Endodermal cell (in vitro differentiated cells): Measurements from ENCODE around the gene CORIN. TPM values are rescaled to one million over a fixed set of nuclear protein-coding genes. Genes with fewer than 3 reads are reported as not detected.

Experiments
- DNase-seq: peaks from one replicate; pipeline ENCODE4 v3.0.0-alpha.2; 2017
- H3K27ac ChIP-seq: 2 replicates; pipeline ENCODE4 v1.5.1; 2013; ENCODE audit warnings: mild to moderate bottlenecking, low read depth, low read length, moderate library complexity
- H3K27me3 ChIP-seq: 2 replicates; pipeline ENCODE4 v1.6.1; 2013; ENCODE audit warnings: mild to moderate bottlenecking, low read length, moderate library complexity; ENCODE audit not compliant: insufficient read depth, control insufficient read depth, poor library complexity, severe bottlenecking
- H3K36me3 ChIP-seq: 2 replicates; pipeline ENCODE4 v1.7.0; 2013; ENCODE audit warnings: mild to moderate bottlenecking, low read length, moderate library complexity; ENCODE audit not compliant: control insufficient read depth, insufficient read depth
- H3K4me1 ChIP-seq: one replicate; pipeline ENCODE4 v1.7.0; 2013; ENCODE audit warnings: low read length; ENCODE audit not compliant: control insufficient read depth, insufficient read depth
- H3K4me3 ChIP-seq: 2 replicates; pipeline ENCODE4 v1.5.1; 2013; ENCODE audit warnings: mild to moderate bottlenecking, low read length, moderate library complexity
- H3K9ac ChIP-seq: 2 replicates; pipeline ENCODE4 v1.6.1; 2013; ENCODE audit warnings: mild to moderate bottlenecking, low read length, moderate library complexity; ENCODE audit not compliant: poor library complexity, severe bottlenecking; ENCODE audit errors: extremely low read depth
- H3K9me3 ChIP-seq: 2 replicates; pipeline ENCODE4 v1.6.1; 2013; ENCODE audit warnings: mild to moderate bottlenecking, low read length, moderate library complexity; ENCODE audit not compliant: control insufficient read depth
- H3K27ac Mint-ChIP-seq: 2 replicates; pipeline ENCODE4 v1.8.0; 2020; ENCODE audit warnings: mixed read lengths
- H3K27me3 Mint-ChIP-seq: 2 replicates; pipeline ENCODE4 v1.8.0; 2021; ENCODE audit warnings: mild to moderate bottlenecking, mixed read lengths; ENCODE audit not compliant: insufficient read depth
- H3K36me3 Mint-ChIP-seq: 2 replicates; pipeline ENCODE4 v1.8.0; 2020; ENCODE audit warnings: low read depth, mixed read lengths
- H3K4me1 Mint-ChIP-seq: 2 replicates; pipeline ENCODE4 v1.8.0; 2020; ENCODE audit warnings: mixed read lengths
- H3K4me3 Mint-ChIP-seq: 2 replicates; pipeline ENCODE4 v1.8.0; 2020; ENCODE audit warnings: mild to moderate bottlenecking, moderate library complexity, mixed read lengths
- H3K9me3 Mint-ChIP-seq: 2 replicates; pipeline ENCODE4 v1.8.0; 2020; ENCODE audit warnings: mild to moderate bottlenecking, mixed read lengths
- CTCF ChIP-seq: fragments of 200-600 bp; sonication (generic); conservative IDR thresholded peaks from 2 replicates; pipeline ENCODE4 v1.5.0; 2021; ENCODE audit warnings: antibody characterized with exemption, mild to moderate bottlenecking
- WGBS, 2 experiments: methylation state at CpG; one replicate each; pipeline versions ENCODE4 v1.1.5 to v1.1.7; 2013; ENCODE audit warnings: missing lambda C conversion rate in 2 of 2, mixed read lengths in 1 of 2; ENCODE audit not compliant: insufficient coverage in 1 of 2, insufficient read length in 1 of 2; 5-methylcytosine and 5-hydroxymethylcytosine counted together
- total RNA-seq, 2 donors: library from RNA; stranded (reverse); fragmentation: NEBNext Ultra II Directional in 1 of 2; extraction: Animal tissue kit (Norgen Biotek cat#: 25700) in 1 of 2; gene quantifications; 2 replicates in 1 of 2; 3 replicates in 1 of 2; pipeline ENCODE4 v1.2.1, GENCODE V29; 2021

CORIN gene
- total RNA-seq, 2 donors from 2014 or later: 0.53 TPM; not detected in 1

- Mint-ChIP-seq H3K36me3 (no peaks in the 10 kb centered on the region), H3K27ac (no peak overlapping the region), H3K9me3 (peaks cover 3% of the 10 kb centered on the region), H3K27me3 (no peaks in the 10 kb centered on the region), H3K4me3 (no peak overlapping the region), H3K4me1 (no peaks in the 10 kb centered on the region)
- H3K4me3 ChIP-seq: no peak overlapping the region
- 28 to 56% methylated on average over 6 to 11 of the region's 11 CpGs for WGBS, 2 experiments
- H3K9ac ChIP-seq: no peak overlapping the region
- no peak overlapping the region for H3K27ac ChIP-seq
- H3K4me1 ChIP-seq: no peaks in the 10 kb centered on the region
- H3K36me3 ChIP-seq: no peaks in the 10 kb centered on the region
- no peak for DNase-seq
- peak; percentile 86 for TF ChIP-seq CTCF
- no peaks in the 10 kb centered on the region for H3K27me3 ChIP-seq
- H3K9me3 ChIP-seq: peaks cover 11% of the 10 kb centered on the region
Observed at GRCh38 chr4:47668810-47669408, 169.0 kb downstream of the CORIN start.

- Histone ChIP-seq H3K36me3 (no peaks in the 10 kb centered on the region), H3K4me3 (no peak overlapping the region), H3K27me3 (no peaks in the 10 kb centered on the region), H3K4me1 (no peaks in the 10 kb centered on the region), H3K9ac (no peak overlapping the region), H3K27ac (no peak overlapping the region), H3K9me3 (peaks cover 11% of the 10 kb centered on the region)
- no peaks in the 10 kb centered on the region for H3K4me1 Mint-ChIP-seq
- DNase-seq: no peak
- TF ChIP-seq CTCF: no peak
- H3K9me3 Mint-ChIP-seq: peaks cover 3% of the 10 kb centered on the region
- H3K27ac Mint-ChIP-seq: no peak overlapping the region
- H3K36me3 Mint-ChIP-seq: no peaks in the 10 kb centered on the region
- no peak overlapping the region for H3K4me3 Mint-ChIP-seq
- WGBS, 2 experiments: 88 to 91% methylated on average over 1 to 2 of the region's 2 CpGs
- no peaks in the 10 kb centered on the region for H3K27me3 Mint-ChIP-seq
Observed at GRCh38 chr4:47668256-47668655, 169.6 kb downstream of the CORIN start.

DNA sequence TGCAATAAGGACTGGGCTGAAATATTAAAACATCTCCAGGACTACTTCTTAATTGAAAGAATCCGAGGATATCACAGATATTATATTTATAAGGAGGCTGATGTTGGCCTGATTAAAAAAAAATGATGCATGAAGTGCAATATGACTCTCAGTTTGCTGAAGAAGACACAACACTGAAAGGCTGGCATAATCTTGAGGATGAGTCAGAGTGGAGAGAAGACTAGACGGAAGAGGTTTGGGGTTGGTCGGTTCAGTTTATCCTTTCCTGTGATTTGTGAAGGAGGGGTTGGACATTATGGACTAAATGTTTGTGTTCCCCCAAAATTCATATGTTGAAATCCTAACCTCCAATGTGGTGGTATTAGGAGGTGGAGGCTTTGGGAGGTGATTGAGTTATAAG lies 170.3 kb downstream of the CORIN start:
- no peaks in the 10 kb centered on the region for H3K36me3 Mint-ChIP-seq
- Histone ChIP-seq H3K9ac (no peak overlapping the region), H3K4me3 (no peak overlapping the region), H3K9me3 (peaks cover 11% of the 10 kb centered on the region), H3K36me3 (no peaks in the 10 kb centered on the region), H3K27me3 (no peaks in the 10 kb centered on the region), H3K4me1 (no peaks in the 10 kb centered on the region), H3K27ac (no peak overlapping the region)
- no peaks in the 10 kb centered on the region for H3K4me1 Mint-ChIP-seq
- H3K27ac Mint-ChIP-seq: no peak overlapping the region
- H3K9me3 Mint-ChIP-seq: peaks cover 3% of the 10 kb centered on the region
- H3K27me3 Mint-ChIP-seq: no peaks in the 10 kb centered on the region
- DNase-seq: no peak
- no peak for TF ChIP-seq CTCF
- 80 to 95% methylated on average over 1 to 3 of the region's 3 CpGs for WGBS, 2 experiments
- H3K4me3 Mint-ChIP-seq: no peak overlapping the region
